Neural cell (in vitro differentiated cells): ENCODE data around the gene HPCAL4. TPM values are rescaled to one million over a fixed set of nuclear protein-coding genes. Genes with fewer than 3 reads are reported as not detected.

Experiments
- H2AFZ ChIP-seq: fragments of 200-600, 300-800 bp; sonication (generic), shearing (Covaris generic); 2 replicates; pipeline ENCODE4 v1.6.0; 2014; ENCODE audit warnings: low read depth, mild to moderate bottlenecking, antibody characterized with exemption, low read length, moderate library complexity
- H3F3A ChIP-seq: fragments of 200-600 bp; shearing (Covaris generic); 2 replicates; pipeline ENCODE4 v1.6.1; 2016; ENCODE audit warnings: mild to moderate bottlenecking, moderate library complexity, mixed read lengths, antibody characterized with exemption, low read length; ENCODE audit not compliant: insufficient read depth, poor library complexity, severe bottlenecking
- H3K27ac ChIP-seq: fragments of 200-600, 300-800 bp; sonication (generic), shearing (Covaris generic); 2 replicates; pipeline ENCODE4 v1.5.1; 2014; ENCODE audit warnings: mild to moderate bottlenecking, low read length, moderate library complexity
- H3K27me3 ChIP-seq: fragments of 300-800, 200-600 bp; sonication (generic), shearing (Covaris generic); 2 replicates; pipeline ENCODE4 v1.6.0; 2014; ENCODE audit warnings: mild to moderate bottlenecking, low read depth, low read length, moderate library complexity; ENCODE audit not compliant: insufficient read depth
- H3K36me3 ChIP-seq: fragments of 300-800, 200-600 bp; sonication (generic), shearing (Covaris generic); 2 replicates; pipeline ENCODE4 v1.5.1; 2014; ENCODE audit warnings: mild to moderate bottlenecking, antibody characterized with exemption, low read length, moderate library complexity; ENCODE audit not compliant: insufficient read depth
- H3K4me2 ChIP-seq: fragments of 300-800, 200-600 bp; sonication (generic), shearing (Covaris generic); 2 replicates; pipeline ENCODE4 v1.6.0; 2014; ENCODE audit warnings: mild to moderate bottlenecking, low read length
- H3K4me3 ChIP-seq: fragments of 300-800, 200-600 bp; sonication (generic), shearing (Covaris generic); 2 replicates; pipeline ENCODE4 v1.5.1; 2014; ENCODE audit warnings: mild to moderate bottlenecking, low read length, moderate library complexity
- H3K79me2 ChIP-seq: fragments of 200-600 bp; shearing (Covaris generic); replicated peaks from 2 replicates; pipeline ENCODE4 v1.6.0; 2014; ENCODE audit warnings: mild to moderate bottlenecking, low read length, moderate library complexity; ENCODE audit not compliant: insufficient read depth
- H3K9ac ChIP-seq: fragments of 300-800, 200-600 bp; sonication (generic), shearing (Covaris generic); 2 replicates; pipeline ENCODE4 v1.6.1; 2016; ENCODE audit warnings: mild to moderate bottlenecking, low read length, mixed read lengths
- H3K9me2 ChIP-seq: fragments of 200-600 bp; shearing (Covaris generic); 2 replicates; pipeline ENCODE4 v1.6.1; 2016; ENCODE audit warnings: mild to moderate bottlenecking, low read length, mixed read lengths; ENCODE audit not compliant: insufficient read depth
- H3K9me3 ChIP-seq: fragments of 200-600, 300-800 bp; sonication (generic), shearing (Covaris generic); 2 replicates; pipeline ENCODE4 v1.6.1; 2016; ENCODE audit warnings: mild to moderate bottlenecking, mixed run types, low read length, moderate library complexity, mixed read lengths
- H4K20me1 ChIP-seq: fragments of 200-600 bp; shearing (Covaris generic); 2 replicates; pipeline ENCODE4 v1.6.1; 2016; ENCODE audit warnings: mild to moderate bottlenecking, mixed run types; ENCODE audit not compliant: insufficient read depth
- EP300 ChIP-seq: fragments of 450-650 bp; conservative IDR thresholded peaks from 2 replicates; pipeline ENCODE4 v1.6.1; 2014; ENCODE audit warnings: antibody characterized with exemption, mild to moderate bottlenecking, moderate library complexity; ENCODE audit not compliant: poor library complexity, severe bottlenecking
- EZH2 ChIP-seq: fragments of 200-600, 300-800 bp; shearing (Covaris generic), sonication (generic); IDR thresholded peaks from 2 replicates; pipeline ENCODE4 v1.6.1; 2014; ENCODE audit warnings: antibody characterized with exemption, low read length, borderline replicate concordance, mild to moderate bottlenecking; ENCODE audit not compliant: insufficient read depth, poor library complexity, severe bottlenecking
- MXI1 ChIP-seq: fragments of 450-650 bp; conservative IDR thresholded peaks from 2 replicates; pipeline ENCODE4 v1.6.1; 2014; ENCODE audit warnings: antibody characterized with exemption, mild to moderate bottlenecking; ENCODE audit not compliant: poor library complexity, severe bottlenecking
- POLR2AphosphoS5 ChIP-seq: IDR thresholded peaks from 2 replicates; pipeline ENCODE4 v1.6.1; 2012
- RAD21 ChIP-seq: fragments of 450-650 bp; conservative IDR thresholded peaks from 2 replicates; pipeline ENCODE4 v1.6.1; 2014; ENCODE audit warnings: antibody characterized with exemption, mild to moderate bottlenecking, moderate library complexity
- SMC3 ChIP-seq: fragments of 450-650 bp; conservative IDR thresholded peaks from 2 replicates; pipeline ENCODE4 v1.6.1; 2014; ENCODE audit warnings: antibody characterized with exemption, mild to moderate bottlenecking, moderate library complexity; ENCODE audit not compliant: poor library complexity
- TAF1 ChIP-seq: IDR thresholded peaks from 2 replicates; pipeline ENCODE4 v1.6.1; 2012; ENCODE audit warnings: low read depth
- polyA plus RNA-seq: library from polyadenylated mRNA; depleted of rRNA; stranded (reverse); fragments of >200 nt; gene quantifications from 2 replicates; pipeline ENCODE4 v1.2.3, GENCODE V29; 2014
- TF ChIP-seq, protein P1 (sequence below): fragments of 450-650 bp; IDR thresholded peaks from 2 replicates; pipeline ENCODE4 v1.5.1; 2014; ENCODE audit warnings: antibody characterized with exemption, mild to moderate bottlenecking, moderate library complexity; ENCODE audit not compliant: poor library complexity, severe bottlenecking
- TF ChIP-seq, protein P2 (sequence below): IDR thresholded peaks from 2 replicates; pipeline ENCODE4 v1.6.1; 2012; ENCODE audit warnings: borderline replicate concordance

HPCAL4 gene
- polyA plus RNA-seq, 1 donor from 2014 or later, result 53.2 TPM

DNA sequence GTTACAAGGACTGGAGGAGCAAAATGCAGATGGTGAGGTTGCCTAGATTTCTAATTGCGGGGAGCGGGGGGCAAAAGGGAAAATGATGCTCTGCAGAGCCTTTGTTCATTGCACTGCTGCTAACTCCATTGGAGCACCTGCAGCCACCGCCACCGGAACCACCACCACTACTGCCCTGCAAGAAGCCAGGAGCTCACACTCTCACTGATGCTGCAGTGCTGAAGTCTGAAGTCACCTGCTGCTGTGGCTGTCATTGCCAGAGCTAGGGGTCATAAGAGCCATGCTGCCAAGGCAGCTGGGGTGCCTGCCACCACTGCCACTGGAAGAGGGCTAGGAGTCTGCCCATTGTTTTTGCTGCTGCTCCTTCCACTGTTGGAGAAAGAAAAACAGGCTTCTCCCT lies 7.3 kb upstream of the HPCAL4 start:
- peaks cover 3% of the 10 kb centered on the region for H3K9me3 ChIP-seq

DNA sequence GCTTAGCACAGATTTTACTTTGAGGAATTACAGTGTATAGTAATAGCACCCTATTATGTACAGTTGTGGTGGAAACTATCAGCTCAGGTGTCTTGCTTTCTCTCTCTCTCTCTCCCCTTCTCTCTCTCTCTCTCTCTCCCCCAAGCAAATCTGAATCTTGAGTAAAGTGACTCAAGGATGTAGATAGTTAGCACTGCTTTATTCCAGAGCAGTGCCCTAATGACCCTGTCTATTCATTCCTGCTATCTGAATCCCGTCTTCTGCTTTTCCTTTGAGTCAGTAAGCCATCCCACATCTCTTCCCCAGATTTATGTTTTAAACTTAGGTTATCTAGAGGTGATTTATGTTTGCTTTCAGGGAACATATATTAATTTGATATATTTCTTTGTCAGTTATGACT lies 5.2 kb upstream of the HPCAL4 start:
- no peaks in the 10 kb centered on the region for H4K20me1 ChIP-seq
- peaks cover 51% of the 10 kb centered on the region for H3K27me3 ChIP-seq
- H3K9me2 ChIP-seq, result no peaks in the 10 kb centered on the region
- no peak overlapping the region for H2AFZ ChIP-seq
- H3K9ac ChIP-seq, result no peak overlapping the region
- H3K36me3 ChIP-seq, result no peaks in the 10 kb centered on the region
- no peaks in the 10 kb centered on the region for H3K79me2 ChIP-seq
- TF ChIP-seq TAF1 (no peak), EZH2 (no peak), MXI1 (no peak)
- TF ChIP-seq, protein P1, sequence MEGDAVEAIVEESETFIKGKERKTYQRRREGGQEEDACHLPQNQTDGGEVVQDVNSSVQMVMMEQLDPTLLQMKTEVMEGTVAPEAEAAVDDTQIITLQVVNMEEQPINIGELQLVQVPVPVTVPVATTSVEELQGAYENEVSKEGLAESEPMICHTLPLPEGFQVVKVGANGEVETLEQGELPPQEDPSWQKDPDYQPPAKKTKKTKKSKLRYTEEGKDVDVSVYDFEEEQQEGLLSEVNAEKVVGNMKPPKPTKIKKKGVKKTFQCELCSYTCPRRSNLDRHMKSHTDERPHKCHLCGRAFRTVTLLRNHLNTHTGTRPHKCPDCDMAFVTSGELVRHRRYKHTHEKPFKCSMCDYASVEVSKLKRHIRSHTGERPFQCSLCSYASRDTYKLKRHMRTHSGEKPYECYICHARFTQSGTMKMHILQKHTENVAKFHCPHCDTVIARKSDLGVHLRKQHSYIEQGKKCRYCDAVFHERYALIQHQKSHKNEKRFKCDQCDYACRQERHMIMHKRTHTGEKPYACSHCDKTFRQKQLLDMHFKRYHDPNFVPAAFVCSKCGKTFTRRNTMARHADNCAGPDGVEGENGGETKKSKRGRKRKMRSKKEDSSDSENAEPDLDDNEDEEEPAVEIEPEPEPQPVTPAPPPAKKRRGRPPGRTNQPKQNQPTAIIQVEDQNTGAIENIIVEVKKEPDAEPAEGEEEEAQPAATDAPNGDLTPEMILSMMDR, result no peak
- H3K4me3 ChIP-seq, result no peak overlapping the region
- H3K9me3 ChIP-seq, result peaks cover 3% of the 10 kb centered on the region
- H3F3A ChIP-seq, result no peaks in the 10 kb centered on the region
- H3K27ac ChIP-seq, result no peak overlapping the region
- no peak overlapping the region for H3K4me2 ChIP-seq

More for the DNA sequence above, 7.3 kb upstream of the HPCAL4 start:
- H3K4me3 ChIP-seq, result no peak overlapping the region
- H3K27ac ChIP-seq, result no peak overlapping the region
- no peaks in the 10 kb centered on the region for H3F3A ChIP-seq
- no peaks in the 10 kb centered on the region for H3K9me2 ChIP-seq
- H3K36me3 ChIP-seq, result no peaks in the 10 kb centered on the region
- H4K20me1 ChIP-seq, result no peaks in the 10 kb centered on the region
- peaks cover 32% of the 10 kb centered on the region for H3K27me3 ChIP-seq
- no peaks in the 10 kb centered on the region for H3K79me2 ChIP-seq
- TF ChIP-seq TAF1 (no peak), RAD21 (no peak)
- H3K9ac ChIP-seq, result no peak overlapping the region
- H3K4me2 ChIP-seq, result no peak overlapping the region
- H2AFZ ChIP-seq, result no peak overlapping the region

DNA sequence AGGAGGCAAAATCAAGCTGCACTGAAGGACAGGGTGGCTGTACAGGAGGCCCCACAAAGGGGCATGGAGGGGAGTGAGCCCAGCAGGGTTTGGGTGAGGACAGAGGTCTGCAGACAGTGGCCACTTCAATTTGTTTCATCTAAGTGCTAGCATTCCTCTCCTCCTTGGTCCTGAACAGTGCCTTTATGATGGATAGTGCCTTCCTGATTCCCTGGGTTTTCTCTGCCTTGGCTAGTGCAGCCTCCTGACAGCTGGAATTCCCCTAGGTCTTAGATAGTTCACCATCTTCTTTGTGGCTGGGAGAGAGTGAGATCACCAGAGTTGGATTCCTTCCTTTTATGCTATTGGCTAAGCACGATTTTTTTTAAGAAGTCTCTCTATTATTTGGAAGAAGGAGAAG lies 3.8 kb upstream of the HPCAL4 start:
- Histone ChIP-seq H3K9me3 (peaks cover 3% of the 10 kb centered on the region), H3K36me3 (no peaks in the 10 kb centered on the region), H3F3A (no peaks in the 10 kb centered on the region), H3K4me2 (no peak overlapping the region), H3K27me3 (peaks cover 48% of the 10 kb centered on the region), H2AFZ (no peak overlapping the region), H3K9me2 (no peaks in the 10 kb centered on the region), H3K9ac (no peak overlapping the region), H3K79me2 (peaks cover 5% of the 10 kb centered on the region), H4K20me1 (no peaks in the 10 kb centered on the region), H3K27ac (no peak overlapping the region), H3K4me3 (no peak overlapping the region)
- TF ChIP-seq POLR2AphosphoS5 (no peak), TAF1 (no peak), EZH2 (no peak), SMC3 (no peak), RAD21 (no peak), EP300 (no peak), MXI1 (no peak)
- TF ChIP-seq, protein P2, sequence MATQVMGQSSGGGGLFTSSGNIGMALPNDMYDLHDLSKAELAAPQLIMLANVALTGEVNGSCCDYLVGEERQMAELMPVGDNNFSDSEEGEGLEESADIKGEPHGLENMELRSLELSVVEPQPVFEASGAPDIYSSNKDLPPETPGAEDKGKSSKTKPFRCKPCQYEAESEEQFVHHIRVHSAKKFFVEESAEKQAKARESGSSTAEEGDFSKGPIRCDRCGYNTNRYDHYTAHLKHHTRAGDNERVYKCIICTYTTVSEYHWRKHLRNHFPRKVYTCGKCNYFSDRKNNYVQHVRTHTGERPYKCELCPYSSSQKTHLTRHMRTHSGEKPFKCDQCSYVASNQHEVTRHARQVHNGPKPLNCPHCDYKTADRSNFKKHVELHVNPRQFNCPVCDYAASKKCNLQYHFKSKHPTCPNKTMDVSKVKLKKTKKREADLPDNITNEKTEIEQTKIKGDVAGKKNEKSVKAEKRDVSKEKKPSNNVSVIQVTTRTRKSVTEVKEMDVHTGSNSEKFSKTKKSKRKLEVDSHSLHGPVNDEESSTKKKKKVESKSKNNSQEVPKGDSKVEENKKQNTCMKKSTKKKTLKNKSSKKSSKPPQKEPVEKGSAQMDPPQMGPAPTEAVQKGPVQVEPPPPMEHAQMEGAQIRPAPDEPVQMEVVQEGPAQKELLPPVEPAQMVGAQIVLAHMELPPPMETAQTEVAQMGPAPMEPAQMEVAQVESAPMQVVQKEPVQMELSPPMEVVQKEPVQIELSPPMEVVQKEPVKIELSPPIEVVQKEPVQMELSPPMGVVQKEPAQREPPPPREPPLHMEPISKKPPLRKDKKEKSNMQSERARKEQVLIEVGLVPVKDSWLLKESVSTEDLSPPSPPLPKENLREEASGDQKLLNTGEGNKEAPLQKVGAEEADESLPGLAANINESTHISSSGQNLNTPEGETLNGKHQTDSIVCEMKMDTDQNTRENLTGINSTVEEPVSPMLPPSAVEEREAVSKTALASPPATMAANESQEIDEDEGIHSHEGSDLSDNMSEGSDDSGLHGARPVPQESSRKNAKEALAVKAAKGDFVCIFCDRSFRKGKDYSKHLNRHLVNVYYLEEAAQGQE, result no peak
- TF ChIP-seq, protein P1, result no peak
